ENCODE data around the gene P3H2.
A peak's percentile ranks its signal among the peaks of the same experiment; 100 is the strongest.

Gene P3H2

DNA sequence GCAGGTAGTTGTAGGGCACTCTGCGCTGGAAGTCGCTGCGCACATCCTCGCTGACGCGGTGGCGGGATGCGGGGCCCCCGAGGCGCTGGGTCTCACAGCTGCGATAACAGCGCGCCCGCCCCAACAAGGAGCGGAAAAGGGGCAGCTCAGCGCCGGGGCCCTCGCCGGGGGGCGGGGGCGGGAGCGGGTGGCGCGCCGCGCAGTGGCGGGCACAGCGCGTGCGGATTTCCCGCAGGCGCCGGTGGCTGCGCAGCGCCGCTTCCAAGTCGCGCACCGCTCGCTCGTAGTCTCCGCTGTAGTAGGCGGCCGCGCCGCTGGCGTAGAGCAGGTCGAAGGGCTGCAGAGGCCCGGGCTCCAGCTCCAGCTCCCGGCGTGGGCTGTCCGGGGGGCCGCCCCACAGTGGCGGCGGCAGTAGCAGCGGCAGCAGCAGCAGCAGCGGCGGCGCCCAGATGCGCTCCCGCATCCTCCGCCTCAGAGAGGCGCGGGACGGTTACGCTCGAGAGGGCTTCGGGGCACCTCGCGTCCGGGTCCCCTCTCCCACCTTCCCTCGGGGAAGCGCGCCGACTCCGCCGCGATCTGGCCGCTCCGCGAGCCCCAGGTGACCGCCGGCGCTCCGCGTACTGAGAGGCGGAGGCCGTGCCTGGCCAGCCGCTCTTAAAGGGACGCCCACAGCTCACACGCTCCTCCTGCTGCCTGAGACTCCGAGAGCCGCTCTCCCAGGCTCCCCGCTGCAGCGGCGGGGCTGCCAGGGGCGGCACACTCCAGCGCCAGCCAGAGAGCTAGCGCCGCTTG is at the start of gene P3H2 (continued):
- peak; percentile 12; the same call in 1 of the 2 replicates for TF ChIP-seq KLF9 (tag by site-specific recombination; IDR thresholded peaks at IDR 0.05; ENCODE audit: low read depth)
- TF ChIP-seq ZNF76 (tag by site-specific recombination; IDR thresholded peaks at IDR 0.05; ENCODE audit: borderline replicate concordance, low read depth), result peak; percentile 24; the same call in 1 of the 2 replicates
- TF ChIP-seq, protein P1, sequence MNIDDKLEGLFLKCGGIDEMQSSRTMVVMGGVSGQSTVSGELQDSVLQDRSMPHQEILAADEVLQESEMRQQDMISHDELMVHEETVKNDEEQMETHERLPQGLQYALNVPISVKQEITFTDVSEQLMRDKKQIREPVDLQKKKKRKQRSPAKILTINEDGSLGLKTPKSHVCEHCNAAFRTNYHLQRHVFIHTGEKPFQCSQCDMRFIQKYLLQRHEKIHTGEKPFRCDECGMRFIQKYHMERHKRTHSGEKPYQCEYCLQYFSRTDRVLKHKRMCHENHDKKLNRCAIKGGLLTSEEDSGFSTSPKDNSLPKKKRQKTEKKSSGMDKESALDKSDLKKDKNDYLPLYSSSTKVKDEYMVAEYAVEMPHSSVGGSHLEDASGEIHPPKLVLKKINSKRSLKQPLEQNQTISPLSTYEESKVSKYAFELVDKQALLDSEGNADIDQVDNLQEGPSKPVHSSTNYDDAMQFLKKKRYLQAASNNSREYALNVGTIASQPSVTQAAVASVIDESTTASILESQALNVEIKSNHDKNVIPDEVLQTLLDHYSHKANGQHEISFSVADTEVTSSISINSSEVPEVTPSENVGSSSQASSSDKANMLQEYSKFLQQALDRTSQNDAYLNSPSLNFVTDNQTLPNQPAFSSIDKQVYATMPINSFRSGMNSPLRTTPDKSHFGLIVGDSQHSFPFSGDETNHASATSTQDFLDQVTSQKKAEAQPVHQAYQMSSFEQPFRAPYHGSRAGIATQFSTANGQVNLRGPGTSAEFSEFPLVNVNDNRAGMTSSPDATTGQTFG (tag by site-specific recombination; IDR thresholded peaks at IDR 0.05; ENCODE audit: borderline replicate concordance), result no peak
- TF ChIP-seq ZNF473 (tag by site-specific recombination; IDR thresholded peaks at IDR 0.05), result no peak
- 0 out of 2 replicates have a peak, but pooled peaks have one; percentile 57 for TF ChIP-seq MZF1 (tag by site-specific recombination; IDR thresholded peaks at IDR 0.05; ENCODE audit: borderline replicate concordance)
- no peak for TF ChIP-seq ZNF426 (tag by site-specific recombination; IDR thresholded peaks at IDR 0.05)
- TF ChIP-seq SP3 (tag by site-specific recombination; IDR thresholded peaks at IDR 0.05), result 0 out of 2 replicates have a peak, but pooled peaks have one; percentile 12
- no peak for TF ChIP-seq PRDM1 (tag by site-specific recombination; IDR thresholded peaks at IDR 0.05)
- TF ChIP-seq, protein P2, sequence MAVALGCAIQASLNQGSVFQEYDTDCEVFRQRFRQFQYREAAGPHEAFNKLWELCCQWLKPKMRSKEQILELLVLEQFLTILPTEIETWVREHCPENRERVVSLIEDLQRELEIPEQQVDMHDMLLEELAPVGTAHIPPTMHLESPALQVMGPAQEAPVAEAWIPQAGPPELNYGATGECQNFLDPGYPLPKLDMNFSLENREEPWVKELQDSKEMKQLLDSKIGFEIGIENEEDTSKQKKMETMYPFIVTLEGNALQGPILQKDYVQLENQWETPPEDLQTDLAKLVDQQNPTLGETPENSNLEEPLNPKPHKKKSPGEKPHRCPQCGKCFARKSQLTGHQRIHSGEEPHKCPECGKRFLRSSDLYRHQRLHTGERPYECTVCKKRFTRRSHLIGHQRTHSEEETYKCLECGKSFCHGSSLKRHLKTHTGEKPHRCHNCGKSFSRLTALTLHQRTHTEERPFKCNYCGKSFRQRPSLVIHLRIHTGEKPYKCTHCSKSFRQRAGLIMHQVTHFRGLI (tag by site-specific recombination; IDR thresholded peaks at IDR 0.05), result 0 out of 2 replicates have a peak, but pooled peaks have one; percentile 21
- TF ChIP-seq ZNF274 (IDR thresholded peaks at IDR 0.05; ENCODE audit: low read length), result no peak
- no peak for TF ChIP-seq ZNF274 (tag by site-specific recombination; IDR thresholded peaks at IDR 0.05; ENCODE audit: borderline replicate concordance)
- TF ChIP-seq KLF1 (tag by site-specific recombination; IDR thresholded peaks at IDR 0.05), result no peak
- no peak for TF ChIP-seq MYNN (tag by site-specific recombination; IDR thresholded peaks at IDR 0.05; ENCODE audit: borderline replicate concordance)
- TF ChIP-seq, protein P3, sequence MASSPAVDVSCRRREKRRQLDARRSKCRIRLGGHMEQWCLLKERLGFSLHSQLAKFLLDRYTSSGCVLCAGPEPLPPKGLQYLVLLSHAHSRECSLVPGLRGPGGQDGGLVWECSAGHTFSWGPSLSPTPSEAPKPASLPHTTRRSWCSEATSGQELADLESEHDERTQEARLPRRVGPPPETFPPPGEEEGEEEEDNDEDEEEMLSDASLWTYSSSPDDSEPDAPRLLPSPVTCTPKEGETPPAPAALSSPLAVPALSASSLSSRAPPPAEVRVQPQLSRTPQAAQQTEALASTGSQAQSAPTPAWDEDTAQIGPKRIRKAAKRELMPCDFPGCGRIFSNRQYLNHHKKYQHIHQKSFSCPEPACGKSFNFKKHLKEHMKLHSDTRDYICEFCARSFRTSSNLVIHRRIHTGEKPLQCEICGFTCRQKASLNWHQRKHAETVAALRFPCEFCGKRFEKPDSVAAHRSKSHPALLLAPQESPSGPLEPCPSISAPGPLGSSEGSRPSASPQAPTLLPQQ (tag by site-specific recombination; IDR thresholded peaks at IDR 0.05), result 0 out of 2 replicates have a peak, but pooled peaks have one; percentile 40
- peak; percentile 77 for TF ChIP-seq ZBTB17 (tag by site-specific recombination; IDR thresholded peaks at IDR 0.05)
- peak; percentile 80 for TF ChIP-seq ZNF600 (tag by site-specific recombination; IDR thresholded peaks at IDR 0.05)
- 0 out of 2 replicates have a peak, but pooled peaks have one; percentile 12 for TF ChIP-seq EGR2 (tag by site-specific recombination; IDR thresholded peaks at IDR 0.05; ENCODE audit: low read depth)
- no peak for TF ChIP-seq ZNF624 (tag by site-specific recombination; IDR thresholded peaks at IDR 0.05)
- no peak for TF ChIP-seq ZNF266 (tag by site-specific recombination; IDR thresholded peaks at IDR 0.05; ENCODE audit: low read depth)
- TF ChIP-seq ZEB2 (tag by site-specific recombination; IDR thresholded peaks at IDR 0.05), result peak; percentile 67
- no peak for TF ChIP-seq ZNF169 (tag by site-specific recombination; IDR thresholded peaks at IDR 0.05)
- TF ChIP-seq, protein P4, sequence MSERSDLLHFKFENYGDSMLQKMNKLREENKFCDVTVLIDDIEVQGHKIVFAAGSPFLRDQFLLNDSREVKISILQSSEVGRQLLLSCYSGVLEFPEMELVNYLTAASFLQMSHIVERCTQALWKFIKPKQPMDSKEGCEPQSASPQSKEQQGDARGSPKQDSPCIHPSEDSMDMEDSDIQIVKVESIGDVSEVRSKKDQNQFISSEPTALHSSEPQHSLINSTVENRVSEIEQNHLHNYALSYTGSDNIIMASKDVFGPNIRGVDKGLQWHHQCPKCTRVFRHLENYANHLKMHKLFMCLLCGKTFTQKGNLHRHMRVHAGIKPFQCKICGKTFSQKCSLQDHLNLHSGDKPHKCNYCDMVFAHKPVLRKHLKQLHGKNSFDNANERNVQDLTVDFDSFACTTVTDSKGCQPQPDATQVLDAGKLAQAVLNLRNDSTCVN (tag by site-specific recombination; optimal IDR thresholded peaks at IDR 0.05), result peak; percentile 95
- no peak for TF ChIP-seq ZNF292 (tag by site-specific recombination; IDR thresholded peaks at IDR 0.05; ENCODE audit: borderline replicate concordance, low read depth)
- no peak for TF ChIP-seq ZNF529 (tag by site-specific recombination; IDR thresholded peaks at IDR 0.05; ENCODE audit: insufficient replicate concordance)
- no peak for TF ChIP-seq BCL11A (tag by site-specific recombination; IDR thresholded peaks at IDR 0.05; ENCODE audit: low read depth)
- peak; percentile 35; the same call in 1 of the 2 replicates for TF ChIP-seq SP7 (tag by site-specific recombination; IDR thresholded peaks at IDR 0.05)
- peak; percentile 89 for TF ChIP-seq OSR2 (tag by site-specific recombination; IDR thresholded peaks at IDR 0.05)
- peak; percentile 95 for TF ChIP-seq GLIS2 (tag by site-specific recombination; IDR thresholded peaks at IDR 0.05)
- no peak for TF ChIP-seq ZNF670 (tag by site-specific recombination; IDR thresholded peaks at IDR 0.05; ENCODE audit: low read depth)
- peak; percentile 60; the same call in 1 of the 2 replicates for TF ChIP-seq ZFP37 (tag by site-specific recombination; IDR thresholded peaks at IDR 0.05)
- TF ChIP-seq, protein P5, sequence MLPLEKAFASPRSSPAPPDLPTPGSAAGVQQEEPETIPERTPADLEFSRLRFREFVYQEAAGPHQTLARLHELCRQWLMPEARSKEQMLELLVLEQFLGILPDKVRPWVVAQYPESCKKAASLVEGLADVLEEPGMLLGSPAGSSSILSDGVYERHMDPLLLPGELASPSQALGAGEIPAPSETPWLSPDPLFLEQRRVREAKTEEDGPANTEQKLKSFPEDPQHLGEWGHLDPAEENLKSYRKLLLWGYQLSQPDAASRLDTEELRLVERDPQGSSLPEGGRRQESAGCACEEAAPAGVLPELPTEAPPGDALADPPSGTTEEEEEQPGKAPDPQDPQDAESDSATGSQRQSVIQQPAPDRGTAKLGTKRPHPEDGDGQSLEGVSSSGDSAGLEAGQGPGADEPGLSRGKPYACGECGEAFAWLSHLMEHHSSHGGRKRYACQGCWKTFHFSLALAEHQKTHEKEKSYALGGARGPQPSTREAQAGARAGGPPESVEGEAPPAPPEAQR (tag by site-specific recombination; IDR thresholded peaks at IDR 0.05), result no peak
